ENCODE data around the gene ATP2B3.
A peak's percentile ranks its signal among the peaks of the same experiment; 100 is the strongest.

Gene ATP2B3

DNA sequence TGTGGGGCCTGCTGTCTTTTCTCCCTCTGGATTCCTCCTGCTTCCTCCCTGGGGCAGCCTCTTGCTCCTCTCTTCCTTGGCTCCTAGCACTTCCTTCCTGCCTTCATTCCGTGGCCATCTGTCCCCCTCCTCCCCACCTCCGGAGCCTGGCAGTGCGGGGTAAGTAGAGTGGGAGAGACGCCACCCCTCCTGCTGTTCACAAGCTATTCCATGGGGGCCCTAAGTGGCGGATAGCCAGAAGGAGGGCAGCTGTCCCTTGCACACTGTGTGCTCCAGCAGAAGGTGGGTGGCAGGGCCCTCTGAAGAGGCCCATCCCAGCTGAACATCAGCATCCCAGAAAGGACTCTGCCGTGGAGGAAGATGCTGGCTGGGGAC lies 54.1 kb downstream of the ATP2B3 start:
- no peak overlapping the region for H3K4me3 ChIP-seq (ENCODE audit: control insufficient read depth in 1 of 7, extremely low read depth in 1 of 7, insufficient read depth in 4 of 7, low read depth in 2 of 7, low read length in 6 of 7)
- H3K36me3 ChIP-seq (ENCODE audit: control insufficient read depth in 4 of 4, insufficient read depth in 4 of 4, low read length in 3 of 4) = no peaks in the 10 kb centered on the region
- 79% methylated on average over 2 of the region's 6 CpGs for WGBS (ENCODE audit: insufficient coverage)
- peaks cover 0 to 10% (median 0%) of the 10 kb centered on the region in 5 experiments for H3K27me3 ChIP-seq (replicated peaks in 2 of 5; ENCODE audit: control insufficient read depth in 4 of 5, insufficient read depth in 5 of 5, low read length in 4 of 5)
- H3K4me1 ChIP-seq (ENCODE audit: control extremely low read depth in 1 of 4, control insufficient read depth in 4 of 4, insufficient read depth in 4 of 4, low read length in 3 of 4) = peaks cover 0 to 12% (median 10%) of the 10 kb centered on the region in 4 experiments
- ChIA-PET CTCF (interaction anchor here (1.3 to 1.8 kb wide), 3 partner anchors 9 to 65 kb away, joined by 3 to 6 read pairs (median 5); no protein-coding TSS in a partner anchor), POLR2A (no interaction called here)
- no peak for DNase-seq
- H3K9me3 ChIP-seq (ENCODE audit: control extremely low read depth in 1 of 5, control insufficient read depth in 4 of 5, insufficient read depth in 2 of 5, low read depth in 1 of 5, low read length in 4 of 5) = no peaks in the 10 kb centered on the region
- H3K27ac ChIP-seq (ENCODE audit: insufficient read depth in 1 of 2, low read depth in 1 of 2, low read length in 2 of 2, poor library complexity in 1 of 2, severe bottlenecking in 2 of 2) = no peak overlapping the region

DNA sequence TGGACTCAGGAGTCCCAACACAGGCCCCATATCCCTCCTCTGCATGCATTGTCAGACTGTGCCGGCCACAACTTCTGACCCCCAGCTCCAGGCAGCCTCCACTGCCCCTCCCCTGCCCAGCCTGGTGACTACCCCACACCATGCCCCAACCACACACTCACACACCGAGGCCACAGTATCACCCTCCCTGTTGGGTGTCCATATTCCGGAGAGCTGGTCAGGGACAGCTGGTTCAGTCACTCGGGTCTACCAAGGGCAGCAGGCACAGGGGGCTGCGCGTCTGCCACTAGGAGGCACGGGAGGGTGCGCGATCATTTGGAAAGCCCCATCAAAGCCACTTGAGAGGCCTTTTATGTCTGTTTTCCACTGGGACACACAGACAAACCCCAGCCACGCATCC lies 55.2 kb downstream of the ATP2B3 start:
- CTCF ChIA-PET = interaction anchor here (1.4 to 1.8 kb wide), 3 partner anchors 28 to 64 kb away, joined by 3 to 6 read pairs (median 3); no protein-coding TSS in a partner anchor
- Histone ChIP-seq H3K27me3 (replicated peaks in 2 of 5; ENCODE audit: control insufficient read depth in 4 of 5, insufficient read depth in 5 of 5, low read length in 4 of 5) (peaks cover 0 to 11% (median 0%) of the 10 kb centered on the region in 5 experiments), H3K36me3 (ENCODE audit: control insufficient read depth in 4 of 4, insufficient read depth in 4 of 4, low read length in 3 of 4) (no peaks in the 10 kb centered on the region), H3K4me3 (ENCODE audit: control insufficient read depth in 1 of 7, extremely low read depth in 1 of 7, insufficient read depth in 4 of 7, low read depth in 2 of 7, low read length in 6 of 7) (no peak overlapping the region), H3K4me1 (ENCODE audit: control extremely low read depth in 1 of 4, control insufficient read depth in 4 of 4, insufficient read depth in 4 of 4, low read length in 3 of 4) (peaks cover 0 to 12% (median 10%) of the 10 kb centered on the region in 4 experiments), H3K27ac (ENCODE audit: insufficient read depth in 1 of 2, low read depth in 1 of 2, low read length in 2 of 2, poor library complexity in 1 of 2, severe bottlenecking in 2 of 2) (no peak overlapping the region), H3K9me3 (ENCODE audit: control extremely low read depth in 1 of 5, control insufficient read depth in 4 of 5, insufficient read depth in 2 of 5, low read depth in 1 of 5, low read length in 4 of 5) (no peaks in the 10 kb centered on the region)
- 94% methylated on average over 9 of the region's 10 CpGs for WGBS (ENCODE audit: insufficient coverage)
- POLR2A ChIA-PET = no interaction called here
- DNase-seq = no peak

DNA sequence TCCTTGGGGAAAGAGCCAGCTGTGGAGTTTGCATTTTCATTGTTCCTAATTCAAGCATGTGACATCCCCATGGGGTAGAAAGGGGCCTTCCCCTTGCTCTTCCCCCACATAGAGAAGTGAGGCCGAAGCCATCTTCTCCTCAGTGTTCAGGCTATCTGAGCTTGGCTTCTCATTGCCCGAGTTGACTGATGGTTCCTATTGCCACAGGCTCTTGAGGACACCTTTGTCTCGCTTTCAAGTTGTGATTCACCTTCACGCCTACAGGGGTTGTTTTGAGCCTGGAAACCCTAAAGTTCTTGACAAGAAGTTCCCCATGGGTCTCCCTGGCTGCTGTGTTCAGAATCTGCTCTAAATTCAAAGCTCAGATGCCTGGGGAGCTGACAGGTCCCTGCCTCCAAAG lies 56.5 kb downstream of the ATP2B3 start:
- peak in 2 of 3 donors; percentile 45 to 53 for DNase-seq
- POLR2A ChIA-PET = no interaction called here
- no peaks in the 10 kb centered on the region for H3K36me3 ChIP-seq (ENCODE audit: control insufficient read depth in 4 of 4, insufficient read depth in 4 of 4, low read length in 3 of 4)
- H3K27ac ChIP-seq (ENCODE audit: insufficient read depth in 1 of 2, low read depth in 1 of 2, low read length in 2 of 2, poor library complexity in 1 of 2, severe bottlenecking in 2 of 2) = no peak overlapping the region
- peaks cover 0 to 11% (median 0%) of the 10 kb centered on the region in 5 experiments for H3K27me3 ChIP-seq (replicated peaks in 2 of 5; ENCODE audit: control insufficient read depth in 4 of 5, insufficient read depth in 5 of 5, low read length in 4 of 5)
- CTCF ChIA-PET = interaction anchor here (1.0 to 1.7 kb wide), 6 partner anchors 11 to 94 kb away, joined by 3 to 7 read pairs (median 3); no protein-coding TSS in a partner anchor
- H3K9me3 ChIP-seq (ENCODE audit: control extremely low read depth in 1 of 5, control insufficient read depth in 4 of 5, insufficient read depth in 2 of 5, low read depth in 1 of 5, low read length in 4 of 5) = no peaks in the 10 kb centered on the region
- H3K4me1 ChIP-seq (ENCODE audit: control extremely low read depth in 1 of 4, control insufficient read depth in 4 of 4, insufficient read depth in 4 of 4, low read length in 3 of 4) = peaks cover 0 to 12% (median 10%) of the 10 kb centered on the region in 4 experiments
- 82% methylated on average over 4 of the region's 4 CpGs for WGBS (ENCODE audit: insufficient coverage)
- H3K4me3 ChIP-seq (ENCODE audit: control insufficient read depth in 1 of 7, extremely low read depth in 1 of 7, insufficient read depth in 4 of 7, low read depth in 2 of 7, low read length in 6 of 7) = no peak overlapping the region

DNA sequence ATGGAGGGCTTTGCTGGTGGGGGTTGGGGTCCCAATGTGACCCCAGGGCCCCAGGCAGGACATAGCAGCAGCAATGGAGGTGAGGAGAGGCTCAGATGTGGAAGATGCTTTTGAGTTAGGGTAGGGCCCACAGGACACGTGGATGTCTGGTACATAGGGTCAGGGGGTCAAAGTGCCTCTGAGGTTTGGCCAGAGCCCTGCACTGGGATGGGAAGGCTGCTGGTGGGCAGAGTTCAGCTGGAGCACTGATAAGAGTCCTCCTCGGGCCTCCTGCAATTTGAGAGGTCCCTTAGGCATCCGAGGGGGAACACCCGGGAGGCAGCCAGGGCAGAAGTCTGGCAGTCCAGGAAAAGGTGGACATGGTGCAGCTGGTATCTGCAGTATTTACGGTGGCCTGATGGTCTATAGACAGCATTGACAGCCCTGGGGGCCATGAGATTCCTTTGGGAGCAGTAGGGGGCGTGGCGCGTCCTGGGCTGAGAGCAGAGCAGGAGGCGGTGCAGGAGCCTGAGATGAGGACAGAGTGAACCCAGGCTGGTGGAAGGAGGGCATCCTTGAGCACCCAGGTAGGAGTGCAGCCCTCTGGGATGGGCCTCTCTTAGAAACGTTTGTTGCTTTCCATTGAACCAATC lies 58.9 kb downstream of the ATP2B3 start:
- no peak overlapping the region for H3K4me3 ChIP-seq (ENCODE audit: control insufficient read depth in 1 of 7, extremely low read depth in 1 of 7, insufficient read depth in 4 of 7, low read depth in 2 of 7, low read length in 6 of 7)
- no peak for DNase-seq
- 79% methylated on average over 9 of the region's 10 CpGs for WGBS (ENCODE audit: insufficient coverage)
- H3K36me3 ChIP-seq (ENCODE audit: control insufficient read depth in 4 of 4, insufficient read depth in 4 of 4, low read length in 3 of 4) = no peaks in the 10 kb centered on the region
- peaks cover 0 to 5% (median 2%) of the 10 kb centered on the region in 4 experiments for H3K4me1 ChIP-seq (ENCODE audit: control extremely low read depth in 1 of 4, control insufficient read depth in 4 of 4, insufficient read depth in 4 of 4, low read length in 3 of 4)
- ChIA-PET POLR2A (no interaction called here), CTCF (no interaction called here)
- no peak overlapping the region for H3K27ac ChIP-seq (ENCODE audit: insufficient read depth in 1 of 2, low read depth in 1 of 2, low read length in 2 of 2, poor library complexity in 1 of 2, severe bottlenecking in 2 of 2)
- H3K27me3 ChIP-seq (replicated peaks in 2 of 5; ENCODE audit: control insufficient read depth in 4 of 5, insufficient read depth in 5 of 5, low read length in 4 of 5) = peaks cover 0 to 20% (median 0%) of the 10 kb centered on the region in 5 experiments
- no peaks in the 10 kb centered on the region for H3K9me3 ChIP-seq (ENCODE audit: control extremely low read depth in 1 of 5, control insufficient read depth in 4 of 5, insufficient read depth in 2 of 5, low read depth in 1 of 5, low read length in 4 of 5)

DNA sequence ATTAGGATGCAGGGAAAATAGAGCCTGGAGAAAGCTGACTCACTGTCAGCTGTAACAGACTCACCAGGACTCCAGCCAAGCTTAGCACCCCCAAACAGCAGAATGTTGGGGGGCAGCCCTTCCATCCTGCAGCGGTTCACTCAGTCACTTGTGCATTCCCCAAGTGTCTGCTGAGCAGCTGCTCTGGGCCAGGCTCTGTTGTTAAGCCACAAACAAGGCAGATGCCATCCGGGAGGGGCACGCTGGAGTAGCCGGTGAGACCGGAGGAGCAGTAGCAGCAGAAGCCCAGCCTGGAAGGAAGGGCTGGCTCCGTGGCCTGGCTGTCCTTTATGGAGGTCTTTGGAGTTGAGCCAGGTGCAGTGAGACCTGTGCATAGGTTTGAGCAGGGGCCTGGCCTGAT lies 59.5 kb downstream of the ATP2B3 start:
- H3K27me3 ChIP-seq (replicated peaks in 2 of 5; ENCODE audit: control insufficient read depth in 4 of 5, insufficient read depth in 5 of 5, low read length in 4 of 5) = peaks cover 0 to 20% (median 0%) of the 10 kb centered on the region in 5 experiments
- no peaks in the 10 kb centered on the region for H3K36me3 ChIP-seq (ENCODE audit: control insufficient read depth in 4 of 4, insufficient read depth in 4 of 4, low read length in 3 of 4)
- no peak overlapping the region for H3K4me3 ChIP-seq (ENCODE audit: control insufficient read depth in 1 of 7, extremely low read depth in 1 of 7, insufficient read depth in 4 of 7, low read depth in 2 of 7, low read length in 6 of 7)
- no peak for DNase-seq
- peaks cover 0 to 3% (median 1%) of the 10 kb centered on the region in 4 experiments for H3K4me1 ChIP-seq (ENCODE audit: control extremely low read depth in 1 of 4, control insufficient read depth in 4 of 4, insufficient read depth in 4 of 4, low read length in 3 of 4)
- CTCF ChIA-PET = interaction anchor here (1.1 to 2.7 kb wide), 4 partner anchors 27 to 90 kb away, joined by 3 to 10 read pairs (median 4); no protein-coding TSS in a partner anchor
- no peaks in the 10 kb centered on the region for H3K9me3 ChIP-seq (ENCODE audit: control extremely low read depth in 1 of 5, control insufficient read depth in 4 of 5, insufficient read depth in 2 of 5, low read depth in 1 of 5, low read length in 4 of 5)
- H3K27ac ChIP-seq (ENCODE audit: insufficient read depth in 1 of 2, low read depth in 1 of 2, low read length in 2 of 2, poor library complexity in 1 of 2, severe bottlenecking in 2 of 2) = no peak overlapping the region
- POLR2A ChIA-PET = no interaction called here
- 89% methylated on average over 6 of the region's 6 CpGs for WGBS (ENCODE audit: insufficient coverage)

DNA sequence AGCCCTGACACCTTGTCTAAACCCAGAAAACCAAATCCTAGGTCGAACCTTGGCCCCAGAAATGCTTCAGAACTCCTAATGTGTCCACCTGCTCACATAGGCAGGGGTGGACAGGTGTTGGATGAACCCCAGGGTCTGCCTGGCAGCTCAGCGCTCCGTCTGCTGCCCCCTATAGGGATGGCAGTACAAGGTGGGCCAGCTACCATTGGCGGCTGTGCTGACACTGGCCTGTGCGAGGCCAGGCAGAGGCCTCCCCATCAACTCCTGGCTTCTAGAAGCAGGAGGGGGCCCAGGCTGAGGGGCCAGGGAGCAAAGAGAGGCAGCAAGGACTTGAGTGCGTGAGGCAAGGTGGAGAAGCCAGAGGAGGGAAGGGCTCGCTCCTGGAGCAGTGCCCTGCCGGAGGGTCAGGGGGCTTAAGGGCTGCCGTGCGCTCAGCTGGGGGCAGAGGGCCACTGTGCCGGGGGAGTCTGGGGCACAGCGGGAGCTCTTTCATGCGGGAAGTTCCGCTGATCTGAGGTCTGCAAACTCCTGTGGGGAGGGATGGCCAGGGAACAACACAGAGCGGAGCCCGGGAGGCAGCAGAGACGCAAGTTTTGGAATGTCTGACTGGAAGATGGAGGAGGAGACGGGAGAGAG lies 60.9 kb downstream of the ATP2B3 start:
- Histone ChIP-seq H3K4me1 (ENCODE audit: control extremely low read depth in 1 of 4, control insufficient read depth in 4 of 4, insufficient read depth in 4 of 4, low read length in 3 of 4) (peaks cover 0 to 13% (median 8%) of the 10 kb centered on the region in 4 experiments), H3K9me3 (ENCODE audit: control extremely low read depth in 1 of 5, control insufficient read depth in 4 of 5, insufficient read depth in 2 of 5, low read depth in 1 of 5, low read length in 4 of 5) (no peaks in the 10 kb centered on the region), H3K36me3 (ENCODE audit: control insufficient read depth in 4 of 4, insufficient read depth in 4 of 4, low read length in 3 of 4) (no peaks in the 10 kb centered on the region), H3K27ac (ENCODE audit: insufficient read depth in 1 of 2, low read depth in 1 of 2, low read length in 2 of 2, poor library complexity in 1 of 2, severe bottlenecking in 2 of 2) (no peak overlapping the region), H3K27me3 (replicated peaks in 2 of 5; ENCODE audit: control insufficient read depth in 4 of 5, insufficient read depth in 5 of 5, low read length in 4 of 5) (peaks cover 0 to 23% (median 0%) of the 10 kb centered on the region in 5 experiments), H3K4me3 (ENCODE audit: control insufficient read depth in 1 of 7, extremely low read depth in 1 of 7, insufficient read depth in 4 of 7, low read depth in 2 of 7, low read length in 6 of 7) (no peak overlapping the region)
- no peak for DNase-seq
- POLR2A ChIA-PET = no interaction called here
- CTCF ChIA-PET = interaction anchor here (0.8 to 2.7 kb wide), 7 partner anchors 10 to 89 kb away, joined by 3 to 10 read pairs (median 4); no protein-coding TSS in a partner anchor
- 90% methylated on average over 15 of the region's 18 CpGs for WGBS (ENCODE audit: insufficient coverage)

DNA sequence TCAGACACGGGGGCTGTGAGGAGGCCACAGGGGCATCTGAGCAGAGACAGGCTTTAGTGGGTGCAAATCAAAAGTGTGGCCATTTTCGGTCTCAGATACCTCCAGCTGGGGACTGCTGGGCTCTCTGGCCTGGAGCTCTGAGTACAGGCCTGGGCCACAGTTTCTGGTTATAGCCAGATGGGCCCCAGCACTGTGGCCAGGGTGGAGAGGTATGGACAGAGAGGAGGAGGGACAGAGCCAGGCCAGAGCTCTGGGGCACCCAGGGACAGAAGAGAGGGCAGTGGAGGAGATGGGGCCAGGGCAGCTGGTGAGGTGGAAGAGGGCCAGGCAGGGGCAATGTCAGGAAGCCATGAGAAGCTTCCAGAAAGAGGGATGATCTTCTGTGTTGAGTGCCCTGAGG lies 61.4 kb downstream of the ATP2B3 start:
- 80% methylated on average over 2 of the region's 2 CpGs for WGBS (ENCODE audit: insufficient coverage)
- peaks cover 0 to 19% (median 14%) of the 10 kb centered on the region in 4 experiments for H3K4me1 ChIP-seq (ENCODE audit: control extremely low read depth in 1 of 4, control insufficient read depth in 4 of 4, insufficient read depth in 4 of 4, low read length in 3 of 4)
- H3K27me3 ChIP-seq (replicated peaks in 2 of 5; ENCODE audit: control insufficient read depth in 4 of 5, insufficient read depth in 5 of 5, low read length in 4 of 5) = peaks cover 0 to 23% (median 0%) of the 10 kb centered on the region in 5 experiments
- no peak overlapping the region for H3K4me3 ChIP-seq (ENCODE audit: control insufficient read depth in 1 of 7, extremely low read depth in 1 of 7, insufficient read depth in 4 of 7, low read depth in 2 of 7, low read length in 6 of 7)
- no peaks in the 10 kb centered on the region for H3K36me3 ChIP-seq (ENCODE audit: control insufficient read depth in 4 of 4, insufficient read depth in 4 of 4, low read length in 3 of 4)
- no peak overlapping the region for H3K27ac ChIP-seq (ENCODE audit: insufficient read depth in 1 of 2, low read depth in 1 of 2, low read length in 2 of 2, poor library complexity in 1 of 2, severe bottlenecking in 2 of 2)
- no peaks in the 10 kb centered on the region for H3K9me3 ChIP-seq (ENCODE audit: control extremely low read depth in 1 of 5, control insufficient read depth in 4 of 5, insufficient read depth in 2 of 5, low read depth in 1 of 5, low read length in 4 of 5)
- ChIA-PET POLR2A (no interaction called here), CTCF (interaction anchor here (1.1 to 2.7 kb wide), 4 partner anchors 10 to 88 kb away, joined by 3 to 10 read pairs (median 4); no protein-coding TSS in a partner anchor)
- DNase-seq = no peak
